GM18951 (cell line): ENCODE data around the gene TAF4.

Source experiments
- POLR2A ChIP-seq: IDR thresholded peaks from 4 replicates; pipeline ENCODE4 v1.6.1; 2011; ENCODE audit warnings: mild to moderate bottlenecking; ENCODE audit not compliant: insufficient read length, insufficient read depth; ENCODE audit errors: extremely low read depth
- in situ Hi-C: fragments of 300-500 bp; cut with MboI; formaldehyde crosslinking; loops from one replicate; pipeline ENCODE4 v1.12.0; 2022; ENCODE audit warnings: low sequenced_read_pairs, mixed read lengths, inconsistent platforms; ENCODE audit not compliant: unreplicated experiment

Gene TAF4

GRCh38 chr20:62039738-62040137 is 25.9 kb downstream of the TAF4 start:
- in situ Hi-C loops = no loop called here

GRCh38 chr20:62032609-62033368 is 32.9 kb downstream of the TAF4 start:
- TF ChIP-seq POLR2A = no peak
- in situ Hi-C loops = no loop called here

More at GRCh38 chr20:62039738-62040137, 25.9 kb downstream of the TAF4 start:
- no peak for TF ChIP-seq POLR2A

DNA sequence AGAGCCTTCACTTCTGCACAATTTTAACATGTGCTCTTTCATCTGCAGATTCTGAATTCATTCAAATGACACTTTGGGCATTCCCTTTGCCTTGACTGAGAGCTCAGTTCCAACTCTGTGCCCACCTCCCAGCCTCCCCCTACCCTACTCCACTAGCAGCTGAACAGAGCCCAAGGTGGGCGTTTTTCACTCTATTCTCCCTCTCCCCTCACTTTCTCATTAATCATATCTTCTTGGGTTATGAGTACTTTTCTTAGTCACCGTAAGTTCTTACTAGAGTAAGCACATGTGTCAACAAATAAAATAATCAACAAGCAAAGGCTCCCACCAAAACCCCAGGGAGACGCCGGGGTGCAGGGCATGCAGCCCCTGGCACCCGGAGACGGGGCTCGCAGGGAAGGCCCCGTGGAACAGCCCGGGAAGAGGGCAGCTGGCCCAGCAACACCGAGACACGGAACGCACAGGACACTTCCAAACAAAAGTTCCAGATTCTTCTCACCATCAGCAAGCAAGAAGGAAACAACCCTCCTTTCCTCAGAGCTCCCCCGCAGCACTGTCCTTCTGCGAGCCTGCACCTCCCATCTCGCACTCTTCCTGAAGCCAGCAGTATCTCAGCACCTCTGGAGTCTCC is 34.1 kb downstream of the TAF4 start:
- in situ Hi-C loops = no loop called here
- no peak for TF ChIP-seq POLR2A

GRCh38 chr20:62030834-62031434 is 34.7 kb downstream of the TAF4 start:
- in situ Hi-C loops = no loop called here
- no peak for TF ChIP-seq POLR2A

GRCh38 chr20:62030357-62030756 is 35.3 kb downstream of the TAF4 start:
- TF ChIP-seq POLR2A = no peak
- in situ Hi-C loops = no loop called here

GRCh38 chr20:62029949-62030348 is 35.7 kb downstream of the TAF4 start:
- TF ChIP-seq POLR2A = no peak
- in situ Hi-C loops = loop anchor here (10.0 kb wide), 1 partner anchor 95 kb away; the partner anchor contains the start of gene LSM14B

DNA sequence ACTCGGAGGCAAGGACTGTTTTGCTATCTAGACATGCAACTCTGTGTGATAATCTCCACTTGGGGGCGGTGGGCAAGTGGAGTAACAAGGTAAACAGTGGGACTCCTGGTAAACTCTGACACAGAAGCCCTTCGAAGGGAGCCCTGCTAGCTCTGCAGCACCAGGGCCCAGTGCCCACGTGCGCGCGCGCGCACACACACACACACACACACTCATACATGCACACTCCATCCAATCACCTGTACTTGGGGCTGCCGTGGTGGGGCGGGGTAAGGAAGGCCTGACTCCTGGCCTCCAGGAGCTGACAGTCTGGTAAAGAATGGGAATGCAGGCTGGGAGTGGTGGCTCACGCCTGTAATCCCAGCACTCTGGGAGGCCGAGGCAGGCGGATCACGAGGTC is 36.4 kb downstream of the TAF4 start:
- in situ Hi-C loops = loop anchor here (10.0 kb wide), 1 partner anchor 96 kb away; the partner anchor contains the start of gene LSM14B
- no peak for TF ChIP-seq POLR2A

DNA sequence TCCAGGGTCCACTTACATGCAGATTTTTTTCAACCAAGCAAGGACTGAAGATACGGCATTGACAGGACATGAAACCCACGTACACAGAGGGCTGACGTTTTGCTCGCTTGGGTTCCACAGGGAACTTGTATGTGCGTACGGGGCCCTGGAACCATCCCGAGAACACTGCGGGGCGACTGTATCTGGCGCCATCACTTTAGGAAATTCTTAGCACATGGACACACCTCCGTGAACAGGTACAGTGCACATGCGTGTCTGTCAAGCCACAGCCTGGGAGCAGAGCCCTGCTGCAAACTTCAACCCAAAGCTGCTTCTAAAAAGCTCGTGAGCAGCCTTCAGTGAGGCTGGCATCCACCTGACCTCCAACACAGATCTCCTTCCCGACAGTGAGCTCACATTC is 37.3 kb downstream of the TAF4 start:
- no peak for TF ChIP-seq POLR2A
- in situ Hi-C loops = loop anchor here (10.0 kb wide), 1 partner anchor 96 kb away; the partner anchor contains the start of gene LSM14B

DNA sequence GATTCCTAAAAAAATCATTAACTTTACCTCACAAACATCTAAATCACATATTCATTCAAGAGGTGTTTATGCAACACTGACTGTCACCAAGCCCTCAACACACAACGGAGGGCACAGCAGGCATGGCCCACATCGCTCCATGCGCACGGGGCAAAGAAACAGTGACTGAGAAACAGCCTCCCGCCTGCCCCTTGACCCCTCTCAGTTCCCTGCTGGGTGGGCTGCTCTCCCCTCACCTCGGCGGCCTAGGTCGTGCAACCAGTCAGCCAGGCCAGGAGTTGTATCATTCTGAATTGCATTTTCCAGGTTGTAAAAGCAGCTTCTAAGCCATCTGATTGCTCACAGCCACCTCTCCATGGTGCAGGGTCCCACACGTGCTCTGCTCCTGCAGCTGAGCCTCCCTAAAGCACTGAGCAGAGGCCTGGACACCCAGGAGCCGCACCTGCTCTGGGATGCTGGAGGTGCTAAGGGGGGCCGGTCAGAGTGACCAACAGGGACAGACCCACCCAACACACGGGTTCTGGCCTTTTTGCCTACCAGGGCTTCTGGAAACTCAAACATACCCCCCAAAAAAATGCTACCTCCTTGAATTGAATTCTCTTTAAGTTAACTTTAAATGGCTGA is 37.9 kb downstream of the TAF4 start:
- TF ChIP-seq POLR2A = no peak
- in situ Hi-C loops = loop anchor here (10.0 kb wide), 1 partner anchor 97 kb away; the partner anchor contains the start of gene LSM14B

DNA sequence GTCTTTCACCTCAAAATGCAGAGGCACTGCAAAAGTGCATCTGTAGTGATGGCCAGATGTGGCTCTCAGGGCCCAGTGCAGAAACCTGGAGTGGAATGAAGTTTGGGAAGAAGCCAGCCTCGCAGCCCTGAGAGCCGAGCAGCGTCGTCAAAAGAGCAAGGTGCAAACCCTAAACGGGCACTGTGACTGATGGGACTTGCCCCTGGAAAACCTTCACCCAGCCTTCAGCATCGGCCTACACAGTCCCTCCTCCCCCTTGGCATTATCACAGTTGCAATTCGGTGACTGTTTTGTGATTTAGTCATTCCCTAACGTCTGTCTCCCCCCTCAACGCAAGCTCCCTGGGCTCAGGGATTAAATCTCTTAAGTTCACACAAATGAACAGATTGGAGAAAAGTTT is 38.6 kb downstream of the TAF4 start:
- TF ChIP-seq POLR2A = no peak
- in situ Hi-C loops = loop anchor here (10.0 kb wide), 1 partner anchor 98 kb away; the partner anchor contains the start of gene LSM14B

GRCh38 chr20:62026564-62026856 is 39.2 kb downstream of the TAF4 start:
- in situ Hi-C loops = loop anchor here (10.0 kb wide), 1 partner anchor 98 kb away; the partner anchor contains the start of gene LSM14B

GRCh38 chr20:62025832-62026563 is 39.7 kb downstream of the TAF4 start:
- in situ Hi-C loops = loop anchor here (10.0 kb wide), 1 partner anchor 99 kb away; the partner anchor contains the start of gene LSM14B
- TF ChIP-seq POLR2A = no peak

More at GRCh38 chr20:62026564-62026856, 39.2 kb downstream of the TAF4 start:
- TF ChIP-seq POLR2A = no peak
